Ovary (tissue), 10 donors: ENCODE measurements around the gene DDR2. TPM values are rescaled to one million over a fixed set of nuclear protein-coding genes. Genes with fewer than 3 reads are reported as not detected.
"Not testable (repeated sequence)": the region's sequence is repeated elsewhere in the genome, so short reads cannot be mapped to it uniquely, and the experiment has no call there.

Experiments used
- DNase-seq, 5 donors: peaks; one replicate each; pipeline ENCODE4 v3.0.0-alpha.2; 2019 to 2020
- H3K27ac ChIP-seq, 2 donors: fragments of 200-600 bp; one replicate each; pipeline versions ENCODE4 v1.5.1 to v1.8.0; 2019 to 2022
- H3K27me3 ChIP-seq: fragments of 200-600 bp; one replicate; pipeline ENCODE4 v1.8.0; 2022
- H3K36me3 ChIP-seq: fragments of 200-600 bp; sonication (generic); one replicate; pipeline ENCODE4 v1.5.1; 2019
- H3K4me1 ChIP-seq: one replicate; pipeline ENCODE4 v1.8.1; 2013; ENCODE audit warnings: mild to moderate bottlenecking, moderate library complexity; ENCODE audit not compliant: insufficient read depth
- H3K4me3 ChIP-seq: fragments of 200-600 bp; sonication (generic); one replicate; pipeline ENCODE4 v1.5.1; 2017
- H3K9me3 ChIP-seq, 2 donors: fragments of 200-600 bp in 1 of 2; sonication (generic) in 1 of 2; one replicate each; pipeline versions ENCODE4 v1.5.1 to v1.8.1; 2013 to 2019; ENCODE audit warnings: mild to moderate bottlenecking in 1 of 2, moderate library complexity in 1 of 2
- EP300 ChIP-seq: sonication (generic); formaldehyde crosslinking; IDR thresholded peaks from one replicate; pipeline ENCODE4 v1.6.1; 2017; ENCODE audit warnings: antibody characterized with exemption
- POLR2A ChIP-seq: fragments of 450-650 bp; IDR thresholded peaks from one replicate; pipeline ENCODE4 v1.6.1; 2017; ENCODE audit warnings: antibody characterized with exemption, mild to moderate bottlenecking, moderate library complexity
- WGBS, 3 donors: extraction: QIAGEN DNeasy Blood & Tissue Kit in 1 of 3; methylation state at CpG; one replicate each; pipeline versions ENCODE4 v1.1.5 to v1.1.7; 2013 to 2017; 5-methylcytosine and 5-hydroxymethylcytosine counted together
- intact Hi-C, 4 donors: fragments of 100-400 bp; cut with DNase I; formaldehyde crosslinking; loops; one replicate each; pipeline versions ENCODE4 v1.11.0 to v1.15.1; 2022 to 2023
- long read RNA-seq, 3 donors: library from polyadenylated mRNA in 2 of 3; unstranded in 2 of 3; transcript quantifications; one replicate each; pipeline ENCODE4 v2.0.0 and lab custom pipeline, GENCODE V29; 2021 to 2026
- polyA plus RNA-seq, 2 donors: library from polyadenylated mRNA; stranded (reverse); fragments of 200-250 nt in 1 of 2; fragments of 350-450 nt in 1 of 2; fragmentation: Illumina TruSeq in 1 of 2; extraction: RNeasy Lipid Tissue Mini Kit (QIAGEN cat#74804) in 1 of 2; gene quantifications; one replicate each; pipeline ENCODE4 v1.2.3, GENCODE V29; 2013 to 2014
- total RNA-seq, 7 donors: library from RNA; depleted of rRNA in 2 of 7; stranded (reverse); fragments of >200 nt in 2 of 7; fragmentation: NEBNext Ultra II Directional in 3 of 7; extraction: Animal tissue kit (Norgen Biotek cat#: 25700) in 3 of 7; gene quantifications; one replicate each; pipeline versions ENCODE4 v1.1.0 to v1.2.4, GENCODE V29; 2016 to 2023
- TF ChIP-seq, protein P1 (sequence below), 3 donors: fragments of 450-650 bp in 2 of 3; fragments of 200-600 bp in 1 of 3; IDR thresholded peaks; one replicate each; pipeline versions ENCODE4 v1.5.1 to v1.8.0; 2016 to 2022; ENCODE audit warnings: antibody characterized with exemption in 3 of 3, mild to moderate bottlenecking in 1 of 3
- donor health status: DM: no; HTN: no; CAD: no; lungs with moderate emphysema.
- donor health status: DM: no; HTN: no; CAD: no.
- donor health status: Bipolar disorder and iron deficiency.
- donor health status: DM: yes; HTN: yes; CAD: no.
- donor health status: DM: no; HTN: no; CAD: no.
- donor health status: DM: yes; HTN: yes; CAD: no.

The DDR2 gene
- total RNA-seq (100 to 1,000 TPM in 3 of 7 donors, 10 to 100 TPM in 4; 44.9 to 143 (median 91.7) TPM), polyA plus RNA-seq (10 to 100 TPM; 25.6 to 61.0 TPM)
- long read RNA-seq, donor 1, full-length matches to known transcripts: 21 of 95 reads
- long read RNA-seq, donor 1, partial matches to known transcripts: 41 of 95 reads
- long read RNA-seq, donor 1, other reads (novel, unspliced or antisense): 33 of 95 reads
- long read RNA-seq, donor 2: 0 reads
- long read RNA-seq, donor 3, transcript DDR2-201 (18 exons, 3,096 nt): major isoform, 18 of 73 reads
- long read RNA-seq, donor 3, partial matches to known transcripts: 45 of 73 reads
- long read RNA-seq, donor 3, other reads (novel, unspliced or antisense): 9 of 73 reads

DNA sequence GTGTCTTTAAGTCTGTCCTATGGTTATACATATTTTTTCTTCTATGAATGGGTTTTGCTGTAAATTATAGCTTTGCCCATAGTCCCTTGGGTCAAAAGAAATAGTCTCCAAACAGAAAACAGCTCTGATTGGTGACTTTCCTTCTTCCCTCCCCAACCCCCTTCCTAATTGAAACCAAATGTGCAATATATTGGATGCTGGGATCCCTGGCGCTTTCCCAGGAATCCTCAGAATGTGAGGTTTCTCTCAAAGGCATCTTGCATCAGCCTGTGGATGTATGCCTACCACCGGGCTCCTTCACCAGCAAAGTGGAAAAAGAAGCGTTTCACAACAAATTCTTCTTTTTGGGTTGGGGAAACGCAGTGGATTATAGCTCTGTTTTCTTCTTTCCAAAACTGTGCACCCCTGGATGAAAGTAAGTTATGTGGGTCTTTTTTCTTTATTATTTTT is at the start of gene DDR2:
Gene DDR2, plus strand, starts transcription at position 248 of the 450 bp plus-strand sequence. CDS start 86,600 bp downstream, outside the sequence.
- peak within 1 kb of the TSS; percentile 76 to 92 for H3K27ac ChIP-seq
- 3% methylated on average over 4 of the region's 4 CpGs for WGBS, 3 donors
- TF ChIP-seq POLR2A: no peak
- TF ChIP-seq, protein P1, sequence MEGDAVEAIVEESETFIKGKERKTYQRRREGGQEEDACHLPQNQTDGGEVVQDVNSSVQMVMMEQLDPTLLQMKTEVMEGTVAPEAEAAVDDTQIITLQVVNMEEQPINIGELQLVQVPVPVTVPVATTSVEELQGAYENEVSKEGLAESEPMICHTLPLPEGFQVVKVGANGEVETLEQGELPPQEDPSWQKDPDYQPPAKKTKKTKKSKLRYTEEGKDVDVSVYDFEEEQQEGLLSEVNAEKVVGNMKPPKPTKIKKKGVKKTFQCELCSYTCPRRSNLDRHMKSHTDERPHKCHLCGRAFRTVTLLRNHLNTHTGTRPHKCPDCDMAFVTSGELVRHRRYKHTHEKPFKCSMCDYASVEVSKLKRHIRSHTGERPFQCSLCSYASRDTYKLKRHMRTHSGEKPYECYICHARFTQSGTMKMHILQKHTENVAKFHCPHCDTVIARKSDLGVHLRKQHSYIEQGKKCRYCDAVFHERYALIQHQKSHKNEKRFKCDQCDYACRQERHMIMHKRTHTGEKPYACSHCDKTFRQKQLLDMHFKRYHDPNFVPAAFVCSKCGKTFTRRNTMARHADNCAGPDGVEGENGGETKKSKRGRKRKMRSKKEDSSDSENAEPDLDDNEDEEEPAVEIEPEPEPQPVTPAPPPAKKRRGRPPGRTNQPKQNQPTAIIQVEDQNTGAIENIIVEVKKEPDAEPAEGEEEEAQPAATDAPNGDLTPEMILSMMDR (IDR thresholded peaks at IDR 0.05): no peak
- TF ChIP-seq EP300: no peak
- H3K27me3 ChIP-seq: no peaks in the 10 kb centered on the region
- DNase-seq: peak; percentile 64 to 88 (median 84)
- no peaks in the 10 kb centered on the region for H3K9me3 ChIP-seq
- peaks cover 18% of the 10 kb centered on the region for H3K4me1 ChIP-seq
- H3K4me3 ChIP-seq: peak within 1 kb of the TSS; percentile 44
- intact Hi-C loops: loop anchor here in 2 of 4 donors (5.0 to 10.0 kb wide), 2 partner anchors 45 to 63 kb away; no protein-coding TSS in a partner anchor
- H3K36me3 ChIP-seq: no peaks in the 10 kb centered on the region

- H3K27ac ChIP-seq, intact Hi-C loops, H3K4me1 ChIP-seq, DNase-seq, H3K9me3 ChIP-seq, H3K4me3 ChIP-seq, H3K36me3 ChIP-seq, H3K27me3 ChIP-seq: not testable (repeated sequence)
- WGBS, 3 donors: 83 to 95% (median 95%) methylated on average over 6 of the region's 6 CpGs
These were observed 49.4 kb upstream of the DDR2 start for GRCh38 chr1:162582901-162583300.

- H3K4me1 ChIP-seq, H3K36me3 ChIP-seq, H3K27me3 ChIP-seq, intact Hi-C loops, H3K9me3 ChIP-seq, H3K27ac ChIP-seq, DNase-seq, H3K4me3 ChIP-seq: not testable (repeated sequence)
- 92 to 98% (median 97%) methylated on average over 4 of the region's 4 CpGs for WGBS, 3 donors
These were observed 47.2 kb upstream of the DDR2 start for GRCh38 chr1:162585101-162585500.

DNA sequence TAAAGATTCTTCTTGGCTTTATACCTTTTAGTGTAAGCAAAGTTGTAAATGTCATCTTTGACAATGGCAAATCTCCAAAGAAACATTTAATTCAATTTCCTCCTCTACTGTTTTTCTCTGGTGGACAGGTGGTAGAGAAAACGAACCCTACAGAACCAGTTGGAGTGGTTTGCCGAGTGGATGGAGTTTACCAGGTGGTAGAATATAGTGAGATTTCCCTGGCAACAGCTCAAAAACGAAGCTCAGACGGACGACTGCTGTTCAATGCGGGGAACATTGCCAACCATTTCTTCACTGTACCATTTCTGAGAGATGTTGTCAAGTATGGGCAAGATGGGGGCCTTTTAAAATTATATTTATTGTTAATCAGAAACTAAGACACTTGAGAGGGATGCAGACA is 44.9 kb upstream of the DDR2 start:
- intact Hi-C loops: no loop called here
- no peaks in the 10 kb centered on the region for H3K9me3 ChIP-seq
- no peaks in the 10 kb centered on the region for H3K4me1 ChIP-seq
- no peaks in the 10 kb centered on the region for H3K27me3 ChIP-seq
- 74 to 77% (median 77%) methylated on average over 6 of the region's 6 CpGs for WGBS, 3 donors
- no peak for DNase-seq
- H3K36me3 ChIP-seq: no peaks in the 10 kb centered on the region
- no peak overlapping the region for H3K27ac ChIP-seq
- no peak overlapping the region for H3K4me3 ChIP-seq
- TF ChIP-seq, protein P1 (IDR thresholded peaks at IDR 0.05): no peak
- TF ChIP-seq EP300 (no peak), POLR2A (no peak)

- Histone ChIP-seq H3K27ac (no peak overlapping the region), H3K27me3 (no peaks in the 10 kb centered on the region), H3K4me3 (no peak overlapping the region), H3K9me3 (no peaks in the 10 kb centered on the region), H3K4me1 (no peaks in the 10 kb centered on the region), H3K36me3 (no peaks in the 10 kb centered on the region)
- 94 to 99% (median 94%) methylated on average over 5 of the region's 5 CpGs for WGBS, 3 donors
- intact Hi-C loops: no loop called here
- TF ChIP-seq POLR2A: no peak
- TF ChIP-seq EP300: no peak
- TF ChIP-seq, protein P1 (IDR thresholded peaks at IDR 0.05): no peak
- no peak for DNase-seq
These were observed 44.5 kb upstream of the DDR2 start for GRCh38 chr1:162587761-162588260.
